ENCODE results near the gene CASR.
"Not testable (repeated sequence)": the region's sequence is repeated elsewhere in the genome, so short reads cannot be mapped to it uniquely, and the experiment has no call there.

CASR gene

GRCh38 chr3:122183521-122183892 is at the start of gene CASR:
TSS of gene CASR (plus strand) at chr3:122183668. CDS start at chr3:122254190, 70,522 bp downstream.
- DNase-seq: no peak

- DNase-seq: no peak
Observed at GRCh38 chr3:122146466-122146865, 37.0 kb upstream of the CASR start.

DNA sequence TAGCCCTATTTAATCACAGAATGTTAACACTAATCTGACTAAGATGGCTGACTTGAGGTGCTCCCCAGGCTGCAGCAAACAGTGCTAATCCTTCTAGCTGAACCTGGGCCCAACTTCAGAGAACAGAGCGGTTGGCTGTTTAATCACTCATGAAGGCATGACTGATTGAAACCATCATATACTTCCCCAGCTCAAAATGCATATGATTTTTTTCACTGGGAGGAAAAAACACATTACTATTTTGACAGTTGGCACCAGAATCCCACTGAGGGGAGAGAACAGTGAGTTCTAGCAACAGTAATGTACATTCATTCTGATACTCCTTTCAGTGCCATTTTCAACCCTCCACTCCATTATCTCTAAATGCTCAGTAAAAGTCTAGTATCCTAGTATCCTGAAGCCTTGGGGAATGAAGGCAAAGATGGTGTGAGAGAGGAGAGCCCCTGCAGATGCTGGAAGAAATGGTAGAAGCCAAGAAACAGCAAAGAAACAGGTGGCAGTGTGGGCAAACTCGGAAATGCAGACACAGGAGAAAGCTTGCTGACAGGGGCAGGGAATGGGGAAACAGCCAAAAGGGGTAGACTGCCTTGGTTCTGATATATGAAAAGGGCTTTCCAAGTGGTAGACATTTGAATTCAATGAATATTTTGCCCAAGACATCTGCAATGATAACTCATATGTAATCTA is 34.4 kb upstream of the CASR start:
- DNase-seq: no peak

GRCh38 chr3:122151480-122151879 is 32.0 kb upstream of the CASR start:
- DNase-seq: no peak

DNA sequence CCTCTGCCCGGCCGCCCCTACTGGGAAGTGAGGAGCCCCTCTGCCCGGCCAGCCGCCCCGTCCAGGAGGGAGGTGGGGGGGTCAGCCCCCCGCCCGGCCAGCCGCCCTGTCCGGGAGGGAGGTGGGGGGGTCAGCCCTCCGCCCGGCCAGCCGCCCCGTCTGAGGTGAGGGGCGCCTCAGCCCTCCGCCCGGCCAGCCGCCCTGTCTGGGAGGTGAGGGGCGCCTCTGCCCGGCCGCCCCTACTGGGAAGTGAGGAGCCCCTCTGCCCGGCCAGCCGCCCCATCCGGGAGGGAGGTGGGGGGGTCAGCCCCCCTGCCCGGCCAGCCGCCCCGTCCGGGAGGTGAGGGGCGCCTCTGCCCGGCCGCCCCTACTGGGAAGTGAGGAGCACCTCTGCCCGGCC is 18.5 kb upstream of the CASR start:
- not testable (repeated sequence) for DNase-seq

GRCh38 chr3:122167630-122168029 is 15.8 kb upstream of the CASR start:
- DNase-seq: no peak

DNA sequence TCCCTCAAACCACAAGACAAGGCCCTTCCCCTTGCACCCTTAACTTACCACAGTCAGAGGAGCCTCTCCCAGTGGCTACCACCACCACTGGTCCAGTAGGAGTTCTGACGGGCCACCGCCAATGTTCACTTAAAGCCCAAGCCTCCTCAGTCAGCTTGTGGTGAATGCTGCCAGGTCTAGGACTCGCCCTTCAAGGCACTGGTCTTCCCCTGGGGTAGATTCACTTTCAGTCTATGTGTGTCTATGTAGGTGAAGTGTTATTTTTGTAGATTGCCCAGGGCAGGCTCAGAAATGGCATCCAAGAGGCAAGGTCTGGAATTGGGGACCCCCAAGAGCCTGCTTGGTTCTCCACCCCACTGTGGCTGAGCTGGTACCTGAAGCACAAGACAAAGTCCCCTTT is 15.4 kb upstream of the CASR start:
- no peak for DNase-seq

DNA sequence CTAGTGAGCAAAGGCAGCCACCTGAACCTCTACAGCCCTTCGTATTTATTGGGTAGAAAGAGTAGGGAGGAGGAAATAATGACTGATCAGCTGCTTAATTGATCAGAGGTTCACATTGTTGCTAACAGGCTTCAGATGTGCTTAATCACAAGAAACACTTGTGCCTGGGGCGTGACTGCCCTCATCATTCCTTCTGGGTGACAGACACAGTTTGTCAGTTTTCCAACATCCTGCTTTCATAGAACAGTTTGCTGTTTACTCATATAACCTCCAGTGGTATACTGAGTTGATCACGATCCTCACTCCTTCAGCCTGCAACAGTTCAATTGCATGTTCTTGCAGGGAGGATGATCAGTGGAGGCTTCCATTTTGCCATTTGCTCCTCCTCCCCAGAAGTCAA is 13.6 kb upstream of the CASR start:
- DNase-seq: no peak

DNA sequence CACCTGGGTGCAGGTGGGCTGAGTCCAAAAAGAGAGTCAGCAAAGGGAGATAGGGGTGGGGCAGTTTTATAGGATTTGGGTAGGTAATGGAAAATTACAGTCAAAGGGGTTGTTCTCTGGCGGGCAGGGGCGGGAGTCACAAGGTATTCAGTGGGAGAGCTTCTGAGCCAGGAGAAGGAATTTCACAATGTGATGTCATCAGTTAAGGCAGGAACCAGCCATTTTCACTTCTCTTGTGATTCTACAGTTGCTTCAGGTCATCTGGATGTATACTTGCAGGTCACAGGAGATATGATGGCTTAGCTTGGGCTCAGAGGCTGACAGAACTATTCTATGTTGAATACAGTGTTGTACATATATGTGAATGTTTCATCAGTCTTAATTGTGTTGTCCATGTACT is 12.1 kb upstream of the CASR start:
- not testable (repeated sequence) for DNase-seq

DNA sequence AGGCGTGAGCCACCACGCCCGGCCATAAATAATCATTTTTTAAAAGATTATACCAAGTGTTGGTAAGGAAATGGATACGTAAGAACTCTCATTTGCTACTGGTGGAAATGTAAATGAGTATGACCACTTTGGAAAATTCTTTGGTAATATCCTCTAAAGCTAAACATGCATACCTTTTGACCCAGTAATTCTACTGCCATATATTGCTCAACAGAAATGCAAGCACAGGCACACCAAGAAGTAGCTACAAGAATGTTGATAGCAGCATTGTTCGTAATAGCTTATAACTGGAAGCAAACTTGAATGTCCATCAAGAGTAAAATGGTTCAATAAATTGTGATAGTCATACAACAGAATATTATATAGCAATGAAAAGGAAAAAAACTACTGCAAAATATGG is 4.8 kb upstream of the CASR start:
- no peak for DNase-seq

DNA sequence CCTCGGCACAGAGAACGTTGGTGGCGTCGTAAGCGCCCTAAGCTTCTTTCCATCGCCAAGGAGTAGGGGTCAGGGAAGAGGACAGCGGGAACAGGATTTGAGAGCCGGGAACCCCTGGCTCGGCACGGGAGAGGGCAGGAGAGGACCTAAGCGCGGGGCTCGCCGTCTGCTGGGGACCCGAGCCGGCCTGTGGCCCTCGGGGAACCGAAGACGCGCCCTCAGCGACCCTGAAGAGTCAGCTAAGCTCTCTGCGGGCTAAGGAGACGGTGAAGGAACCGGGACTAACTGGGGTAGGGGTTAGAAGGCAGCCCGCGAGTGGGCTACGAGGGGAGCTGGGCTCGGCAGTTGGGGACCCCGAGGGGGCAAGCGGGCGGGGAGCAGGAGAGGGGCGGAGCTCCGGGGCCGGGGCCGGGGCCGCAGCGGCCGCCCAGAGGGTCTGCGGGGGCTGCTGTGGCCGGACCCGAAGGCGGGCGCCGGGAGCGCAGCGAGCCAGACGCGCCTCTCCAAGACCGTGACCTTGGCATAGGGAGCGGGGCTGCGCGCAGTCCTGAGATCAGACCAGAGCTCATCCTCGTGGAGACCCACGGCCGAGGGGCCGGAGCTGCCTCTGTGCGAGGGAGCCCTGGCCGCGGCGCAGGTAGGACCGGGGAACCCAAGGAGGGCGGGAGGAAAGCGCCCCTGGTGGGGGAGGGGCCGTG is 574 bp downstream of the CASR start:
- DNase-seq: no peak

DNA sequence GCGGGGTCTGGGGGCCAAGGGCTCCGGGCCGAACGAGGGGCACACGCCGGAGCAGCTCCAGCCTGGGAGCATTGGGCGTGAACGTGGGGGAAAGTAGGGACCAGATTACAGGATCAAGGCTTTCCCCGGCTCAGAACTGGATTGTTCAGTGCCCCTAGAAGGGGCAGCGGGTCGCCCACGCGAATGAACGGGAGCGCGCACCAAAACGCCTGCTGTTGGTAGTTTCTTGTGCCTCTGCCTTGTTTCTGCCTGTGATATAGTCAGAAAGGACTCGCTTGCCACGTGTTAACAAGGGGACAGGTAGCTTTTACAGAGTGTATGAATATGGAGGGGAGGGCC is 1.1 kb downstream of the CASR start:
- no peak for DNase-seq

GRCh38 chr3:122186372-122186771 is 2.9 kb downstream of the CASR start:
- no peak for DNase-seq

DNA sequence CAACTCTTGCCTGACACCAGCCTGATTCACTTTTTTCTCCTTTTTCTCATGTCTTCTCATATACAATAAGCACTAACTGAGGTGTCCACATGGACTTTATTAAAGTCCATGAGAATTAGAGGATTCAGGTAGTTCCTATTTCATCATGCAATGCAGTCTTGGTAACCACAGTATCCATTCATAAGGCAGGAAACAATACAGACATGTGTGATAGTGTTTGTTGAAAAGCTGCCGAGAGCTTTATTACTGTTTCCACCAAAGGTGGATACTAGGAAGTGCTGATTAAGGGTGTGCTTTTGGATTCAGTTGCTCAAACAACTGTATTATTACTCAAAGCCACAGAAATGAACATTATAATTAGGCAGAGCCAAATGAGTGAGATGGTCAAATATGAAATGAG is 5.3 kb downstream of the CASR start:
- no peak for DNase-seq

DNA sequence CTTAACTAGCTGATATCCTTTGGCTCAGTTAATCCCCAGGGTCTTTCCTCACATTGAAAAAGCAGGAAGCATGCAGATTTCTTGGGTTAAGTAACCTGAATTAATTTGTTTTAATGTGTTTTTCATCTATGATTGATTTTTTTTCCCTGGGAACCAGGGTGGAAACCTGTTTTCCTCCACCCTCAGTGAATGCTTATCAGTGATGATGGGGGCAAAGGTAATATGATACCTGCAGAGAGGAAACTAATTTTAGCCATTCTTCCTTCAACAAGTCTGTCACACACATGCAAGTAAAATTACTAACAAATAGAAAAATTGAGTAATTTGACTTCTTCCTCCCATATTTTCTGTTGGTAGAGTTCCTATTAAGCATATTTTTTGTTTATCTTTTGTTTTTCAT is 5.9 kb downstream of the CASR start:
- no peak for DNase-seq

GRCh38 chr3:122190525-122190924 is 7.1 kb downstream of the CASR start:
- no peak for DNase-seq

- peak; percentile 77 for DNase-seq
Observed at GRCh38 chr3:122198966-122199365, 15.5 kb downstream of the CASR start.

GRCh38 chr3:122199552-122199951 is 16.1 kb downstream of the CASR start:
- no peak for DNase-seq

GRCh38 chr3:122200661-122201060 is 17.2 kb downstream of the CASR start:
- no peak for DNase-seq

- DNase-seq: not testable (repeated sequence)
Observed at GRCh38 chr3:122201476-122201875, 18.0 kb downstream of the CASR start.

- DNase-seq: no peak
Observed at GRCh38 chr3:122208579-122208978, 25.1 kb downstream of the CASR start.

- no peak for DNase-seq
Observed at GRCh38 chr3:122213650-122214049, 30.2 kb downstream of the CASR start.

GRCh38 chr3:122214711-122215110 is 31.2 kb downstream of the CASR start:
- DNase-seq: no peak

- no peak for DNase-seq
Observed at GRCh38 chr3:122215592-122216298, 32.3 kb downstream of the CASR start.

Measured in NCI-H526 treated with DMSO at 0.1 percent for 48 hours (cell line).